Measurements from ENCODE around the gene PARVB.

PARVB gene

DNA sequence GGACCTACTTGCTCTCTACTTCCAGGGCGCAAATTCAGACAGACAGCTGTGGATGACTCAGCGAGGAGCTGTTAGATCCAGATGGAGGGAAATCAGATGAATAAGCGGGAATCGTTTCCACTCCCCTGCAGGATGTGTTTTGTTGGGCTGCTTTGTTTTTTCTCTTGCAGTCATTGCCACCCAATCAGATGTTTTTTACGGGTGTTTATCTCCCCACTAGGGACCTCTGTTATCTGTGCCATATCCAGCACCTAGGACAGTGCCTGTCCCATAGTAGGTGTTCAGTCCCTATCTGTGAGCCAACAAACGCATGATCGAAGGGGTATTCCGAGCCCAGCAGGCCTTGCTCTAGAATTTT, 105.5 kb downstream of the PARVB start:
- no peak for DNase-seq (ENCODE audit: extremely low read depth in 1 of 2, low read depth in 1 of 2)

DNA sequence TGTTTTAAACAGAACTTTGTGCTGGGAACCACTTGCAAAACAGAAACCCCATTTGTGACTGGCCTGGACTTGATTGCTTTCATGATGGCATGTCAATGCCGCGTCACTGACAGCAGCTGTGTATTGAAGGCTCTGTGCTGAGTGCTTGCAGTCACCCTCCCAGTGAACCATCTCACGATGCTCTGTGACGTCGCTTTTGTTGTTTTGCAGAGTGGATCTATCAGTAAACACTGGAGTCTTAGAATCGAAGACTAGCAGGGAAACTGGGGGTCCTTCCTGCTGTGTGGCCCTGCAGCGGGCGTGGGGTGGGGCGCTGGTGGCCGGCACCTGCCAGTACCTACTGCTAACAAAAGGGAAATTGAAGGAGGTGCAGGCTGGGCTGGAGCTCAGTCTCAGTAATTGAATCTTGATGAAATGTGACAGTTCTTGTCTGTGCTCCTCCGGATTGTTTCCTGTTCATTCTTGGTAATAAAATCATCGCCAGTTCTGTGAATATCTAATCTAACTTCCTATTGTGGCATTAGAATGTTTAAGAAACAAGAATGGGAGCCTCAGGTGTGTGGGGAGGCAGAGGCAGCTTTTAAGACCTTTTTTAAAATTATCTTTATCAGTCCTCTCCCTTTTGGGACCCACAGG, 106.1 kb downstream of the PARVB start:
- DNase-seq (ENCODE audit: extremely low read depth in 1 of 2, low read depth in 1 of 2), result no peak

DNA sequence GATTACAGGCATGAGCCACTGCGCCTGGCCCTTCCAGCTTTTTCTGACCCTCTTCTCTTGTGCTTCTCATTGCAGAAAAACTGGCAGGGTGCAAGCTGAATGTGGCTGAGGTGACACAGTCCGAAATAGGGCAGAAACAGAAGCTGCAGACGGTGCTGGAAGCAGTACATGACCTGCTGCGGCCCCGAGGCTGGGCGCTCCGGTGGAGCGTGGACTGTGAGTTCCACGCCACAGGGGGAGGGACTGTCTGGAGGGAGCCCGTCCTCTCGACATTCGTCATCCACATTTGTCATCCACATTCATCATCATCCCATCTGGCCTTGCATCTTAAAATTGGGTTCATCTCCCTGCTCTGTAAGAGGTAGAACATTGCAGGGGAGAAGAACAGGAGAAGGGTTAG, 107.3 kb downstream of the PARVB start:
- DNase-seq (ENCODE audit: extremely low read depth in 1 of 2, low read depth in 1 of 2), result no peak

DNA sequence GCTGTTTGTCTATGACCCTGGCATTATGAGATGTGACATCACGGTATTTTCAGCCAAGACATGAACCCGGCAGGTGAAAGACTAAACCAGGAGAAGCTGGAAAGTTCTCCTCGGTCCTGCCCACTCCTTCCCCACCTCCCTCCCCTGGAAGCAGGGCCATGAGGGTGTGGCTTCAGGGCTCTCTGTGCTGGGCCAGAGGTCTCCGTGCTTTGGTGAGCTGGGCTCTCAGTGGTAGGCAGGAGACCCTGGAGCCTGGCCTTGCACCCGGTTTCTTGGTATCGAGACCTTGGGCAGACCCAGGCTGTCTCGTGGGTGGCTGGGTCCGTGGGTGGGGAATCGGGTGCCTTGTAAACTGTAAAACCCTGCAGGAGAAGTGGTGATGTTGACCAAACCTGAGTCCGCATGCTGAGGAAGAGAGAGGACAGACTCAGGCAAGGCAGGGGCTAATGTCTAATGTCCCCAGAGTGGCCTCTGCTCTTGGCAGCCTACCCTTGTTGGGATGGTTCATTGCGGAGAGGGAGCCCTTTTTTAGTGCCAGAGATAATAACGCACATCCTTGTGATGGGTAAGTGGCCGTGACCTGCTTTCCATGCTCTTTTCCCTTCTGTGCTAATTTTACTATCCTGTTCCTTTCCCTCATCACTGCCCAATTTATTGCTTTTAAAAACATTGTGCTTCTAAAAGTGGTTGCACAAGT, 108.0 kb downstream of the PARVB start:
- DNase-seq (ENCODE audit: extremely low read depth in 1 of 2, low read depth in 1 of 2), result no peak

DNA sequence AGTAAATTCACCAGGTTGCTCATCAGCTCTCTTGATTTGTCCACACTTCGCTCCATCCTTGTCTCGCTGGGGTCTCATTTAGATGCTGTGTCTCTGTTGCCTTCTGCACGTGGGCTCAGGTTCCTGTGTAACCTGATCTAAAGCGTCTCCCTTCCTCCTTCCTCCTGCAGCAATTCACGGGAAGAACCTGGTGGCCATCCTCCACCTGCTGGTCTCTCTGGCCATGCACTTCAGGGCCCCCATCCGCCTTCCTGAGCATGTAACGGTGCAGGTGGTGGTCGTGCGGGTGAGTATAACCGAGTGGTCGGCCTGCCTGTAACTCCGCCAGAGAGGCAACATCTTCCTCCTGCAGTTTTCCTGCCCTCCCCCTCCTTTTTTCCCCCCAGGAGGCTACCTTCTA, 108.6 kb downstream of the PARVB start:
- DNase-seq (ENCODE audit: extremely low read depth in 1 of 2, low read depth in 1 of 2), result no peak

GRCh38 chr22:44133161-44133560, 109.1 kb downstream of the PARVB start:
- DNase-seq (ENCODE audit: extremely low read depth in 1 of 2, low read depth in 1 of 2), result no peak

GRCh38 chr22:44133901-44134571, 109.9 kb downstream of the PARVB start:
- DNase-seq (ENCODE audit: extremely low read depth in 1 of 2, low read depth in 1 of 2), result no peak

GRCh38 chr22:44136112-44136511, 112.0 kb downstream of the PARVB start:
- no peak for DNase-seq (ENCODE audit: extremely low read depth in 1 of 2, low read depth in 1 of 2)

- no peak for DNase-seq (ENCODE audit: extremely low read depth in 1 of 2, low read depth in 1 of 2)
Measured at GRCh38 chr22:44136786-44137185, 112.7 kb downstream of the PARVB start.

- no peak for DNase-seq (ENCODE audit: extremely low read depth in 1 of 2, low read depth in 1 of 2)
Measured at GRCh38 chr22:44137415-44137814, 113.3 kb downstream of the PARVB start.

GRCh38 chr22:44139773-44140172, 115.7 kb downstream of the PARVB start:
- DNase-seq (ENCODE audit: extremely low read depth in 1 of 2, low read depth in 1 of 2), result no peak

DNA sequence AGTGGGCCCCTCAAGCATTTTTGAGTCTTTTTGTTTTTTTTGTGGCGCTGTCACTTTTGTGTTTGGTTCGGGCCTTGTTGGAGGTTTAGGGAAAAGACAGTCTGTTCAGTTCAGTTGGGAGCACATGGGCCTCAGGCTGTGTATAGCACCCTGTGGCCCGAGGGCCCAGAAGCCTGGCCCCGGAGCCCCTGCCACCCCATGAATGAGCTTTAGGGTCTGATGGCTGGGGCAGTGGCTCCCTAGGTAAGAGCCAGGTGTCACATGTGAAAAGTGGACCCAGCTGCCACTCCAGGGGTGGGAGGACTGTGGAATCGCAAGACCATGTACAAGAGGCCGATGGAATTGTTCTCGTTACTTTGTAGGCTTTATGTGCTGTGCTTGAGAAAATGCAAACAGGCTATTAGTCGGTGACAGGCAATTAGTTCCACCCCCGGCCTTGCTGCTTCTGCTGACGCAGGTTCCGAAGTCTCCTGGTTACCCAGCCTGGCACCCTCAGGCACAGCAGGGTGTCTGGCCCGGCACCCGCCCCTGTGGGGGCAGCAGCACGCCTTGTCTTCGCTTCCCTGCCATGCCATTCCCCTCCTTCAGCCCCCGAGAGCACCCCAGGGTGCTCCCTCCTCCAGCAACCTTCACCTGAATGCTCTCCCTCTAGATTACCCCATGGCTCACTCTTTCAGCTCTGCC, 118.5 kb downstream of the PARVB start:
- no peak for DNase-seq (ENCODE audit: extremely low read depth in 1 of 2, low read depth in 1 of 2)

- no peak for DNase-seq (ENCODE audit: extremely low read depth in 1 of 2, low read depth in 1 of 2)
Measured at GRCh38 chr22:44143105-44143474, 119.0 kb downstream of the PARVB start.

- no peak for DNase-seq (ENCODE audit: extremely low read depth in 1 of 2, low read depth in 1 of 2)
Measured at GRCh38 chr22:44143579-44143978, 119.5 kb downstream of the PARVB start.

- no peak for DNase-seq (ENCODE audit: extremely low read depth in 1 of 2, low read depth in 1 of 2)
Measured at GRCh38 chr22:44144046-44144569, 120.0 kb downstream of the PARVB start.

- DNase-seq (ENCODE audit: extremely low read depth in 1 of 2, low read depth in 1 of 2), result no peak
Measured at GRCh38 chr22:44145544-44145943, 121.4 kb downstream of the PARVB start.

- DNase-seq (ENCODE audit: extremely low read depth in 1 of 2, low read depth in 1 of 2), result no peak
Measured at GRCh38 chr22:44146088-44146861, 122.2 kb downstream of the PARVB start.

DNA sequence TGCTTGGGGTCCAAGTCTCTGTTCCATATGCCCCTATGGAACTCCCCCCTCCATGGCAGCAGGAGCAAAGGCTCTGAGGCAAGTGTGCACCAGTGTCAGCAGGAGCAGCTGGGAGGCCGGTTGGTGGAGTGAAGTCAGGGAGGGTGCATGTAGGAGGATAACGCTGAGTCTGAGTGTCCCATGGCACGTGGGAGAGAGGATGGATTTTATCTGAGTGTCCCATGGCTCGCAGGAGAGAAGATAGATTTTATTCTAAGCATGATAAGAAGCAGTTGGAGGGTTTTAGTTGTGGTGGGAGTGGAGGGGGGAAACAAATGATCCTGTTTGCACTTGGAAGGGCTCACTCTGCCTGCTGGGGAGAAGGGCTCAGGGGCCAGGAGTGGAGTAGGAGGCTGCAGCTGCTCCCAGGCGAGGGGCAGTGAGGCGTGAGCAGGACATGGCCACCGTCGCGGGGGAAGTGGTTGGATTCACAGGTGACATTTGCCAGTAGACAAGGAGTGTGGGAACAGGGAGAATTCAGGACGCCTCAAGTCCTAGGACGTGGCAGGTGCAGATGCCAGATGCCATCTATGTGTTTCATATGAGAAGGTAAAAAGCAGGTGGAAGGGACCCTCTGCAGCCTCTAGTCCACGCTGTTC, 123.0 kb downstream of the PARVB start:
- DNase-seq (ENCODE audit: extremely low read depth in 1 of 2, low read depth in 1 of 2), result no peak

GRCh38 chr22:44147821-44148574, 123.9 kb downstream of the PARVB start:
- DNase-seq (ENCODE audit: extremely low read depth in 1 of 2, low read depth in 1 of 2), result no peak

- no peak for DNase-seq (ENCODE audit: extremely low read depth in 1 of 2, low read depth in 1 of 2)
Measured at GRCh38 chr22:44151676-44152075, 127.6 kb downstream of the PARVB start.
